HG03039 (cell line): ENCODE results near the gene ADCY2.

ENCODE experiments used
- ATAC-seq: cut with Tn5 transposase; IDR thresholded peaks from one replicate; pipeline ENCODE4 v1.9.1; 2021; ENCODE audit warnings: mild to moderate bottlenecking, moderate library complexity; ENCODE audit not compliant: unreplicated experiment

The ADCY2 gene

DNA sequence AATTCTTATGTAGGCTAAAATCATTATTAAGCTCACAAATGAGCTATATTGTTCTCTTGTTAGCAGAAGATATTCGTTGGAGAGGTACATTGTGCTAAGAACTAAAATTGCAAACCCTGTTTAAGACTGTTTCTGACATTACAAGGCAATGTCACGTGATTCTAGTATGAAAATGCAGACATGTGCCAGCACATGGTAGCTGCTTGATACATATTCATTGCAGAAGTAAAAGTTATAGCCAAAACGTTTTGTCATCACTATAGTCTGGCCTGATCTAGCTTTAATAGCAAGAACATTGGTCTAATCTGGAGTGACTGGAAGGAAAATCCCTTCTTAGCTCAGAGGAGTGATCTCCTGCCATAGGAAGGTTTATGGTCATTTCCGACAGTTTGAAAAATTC lies 310.3 kb downstream of the ADCY2 start:
- ATAC-seq: no peak

DNA sequence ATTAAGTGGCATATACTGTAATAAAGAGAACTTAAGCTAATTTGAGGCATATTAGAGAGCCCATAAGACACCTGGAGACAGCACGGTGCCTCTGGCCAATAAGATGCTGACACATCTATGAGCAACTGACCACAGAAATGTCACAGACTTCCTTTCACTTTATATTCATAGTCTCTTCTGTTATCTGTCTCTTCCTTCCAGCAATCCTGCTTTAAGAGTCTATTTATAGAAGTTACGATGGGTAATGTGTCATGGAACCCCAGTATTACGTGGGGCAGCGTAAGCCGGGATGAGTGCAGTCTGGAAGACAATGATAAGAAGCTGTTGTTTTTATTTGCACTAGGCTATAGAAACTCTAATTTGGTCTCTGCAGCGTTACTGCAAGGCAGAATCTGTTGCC lies 318.2 kb downstream of the ADCY2 start:
- ATAC-seq: no peak

DNA sequence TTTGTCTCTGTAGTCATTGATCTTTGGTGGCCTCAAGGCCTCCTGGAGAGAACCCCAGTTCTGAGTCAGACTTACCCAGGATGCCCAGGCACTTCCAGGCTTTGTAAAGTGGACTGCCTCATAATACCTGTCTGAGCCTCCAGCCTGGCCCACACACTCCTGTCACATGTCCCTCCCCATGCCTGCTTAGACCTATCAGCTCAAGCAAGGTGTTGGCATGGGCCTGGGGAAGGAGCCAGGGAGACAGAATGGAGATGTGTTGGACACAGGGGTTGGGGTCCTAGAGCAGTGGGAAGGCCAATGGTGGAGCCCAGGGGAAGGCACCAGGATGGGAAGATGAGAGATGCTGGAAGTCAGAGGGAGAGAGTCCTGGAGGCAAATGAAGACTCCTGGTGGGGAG lies 318.8 kb downstream of the ADCY2 start:
- ATAC-seq: no peak

DNA sequence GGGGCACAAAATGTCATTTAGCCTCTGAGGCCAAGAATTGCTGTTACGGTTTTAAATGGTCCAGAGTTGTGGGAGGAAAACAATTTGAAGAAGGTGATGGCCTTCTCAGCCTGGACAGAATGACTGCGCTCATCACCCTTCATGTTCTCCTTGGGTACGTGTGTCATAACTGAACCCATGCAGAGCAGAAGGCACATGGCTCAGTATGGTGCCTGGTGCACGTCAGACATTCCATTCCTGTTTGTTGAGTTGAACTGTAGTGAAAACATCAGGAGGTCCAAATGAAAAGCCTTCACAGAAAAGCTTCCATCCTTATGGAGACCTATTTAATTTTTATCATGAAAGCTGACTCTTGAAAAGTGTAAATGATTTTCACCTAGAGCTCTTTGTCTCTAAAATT lies 321.8 kb downstream of the ADCY2 start:
- no peak for ATAC-seq

DNA sequence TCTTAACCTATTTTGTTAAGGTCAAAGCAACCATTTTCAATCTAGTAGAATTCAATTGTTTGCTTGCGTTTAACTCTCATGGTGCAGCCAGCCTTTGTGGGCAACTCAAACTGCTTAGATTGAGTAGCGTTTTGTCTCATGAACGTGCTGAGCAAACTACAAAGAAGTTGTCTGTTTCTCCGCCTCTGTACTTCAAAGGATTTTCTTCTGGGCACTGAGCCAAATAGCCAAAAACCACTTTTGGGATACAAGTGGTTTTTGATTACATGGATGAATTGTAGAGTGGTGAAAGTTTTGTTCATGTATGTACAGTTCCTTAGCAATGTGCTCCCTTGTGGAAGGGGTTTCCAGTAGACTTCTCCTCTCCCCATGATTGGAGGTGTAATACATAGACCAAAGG lies 332.1 kb downstream of the ADCY2 start:
- ATAC-seq: no peak

DNA sequence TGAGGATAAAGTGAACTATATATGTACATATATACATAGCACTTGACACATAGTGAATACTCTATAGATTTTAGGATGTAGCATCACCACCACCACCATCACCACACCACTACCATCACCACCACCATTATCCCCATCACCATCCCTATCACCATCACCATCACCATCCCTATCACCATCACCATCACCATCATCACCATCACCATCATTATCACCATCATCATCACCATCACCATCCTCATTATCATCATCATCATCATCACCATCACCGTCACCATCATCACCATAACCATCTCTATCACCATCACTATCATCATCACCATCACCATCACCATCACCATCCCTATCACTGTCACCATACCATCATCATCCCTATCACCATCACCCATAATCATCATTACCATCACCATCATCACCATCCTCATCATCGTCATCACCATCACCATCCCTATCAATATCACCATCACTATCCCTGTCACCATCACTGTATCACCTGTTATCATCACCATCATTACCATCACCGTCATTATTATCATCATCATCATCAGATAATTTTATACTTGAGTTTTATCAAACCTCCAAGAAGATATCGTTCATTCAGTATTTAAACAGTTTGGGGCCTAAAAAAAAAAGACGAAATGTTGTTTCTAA lies 345.6 kb downstream of the ADCY2 start:
- no peak for ATAC-seq

DNA sequence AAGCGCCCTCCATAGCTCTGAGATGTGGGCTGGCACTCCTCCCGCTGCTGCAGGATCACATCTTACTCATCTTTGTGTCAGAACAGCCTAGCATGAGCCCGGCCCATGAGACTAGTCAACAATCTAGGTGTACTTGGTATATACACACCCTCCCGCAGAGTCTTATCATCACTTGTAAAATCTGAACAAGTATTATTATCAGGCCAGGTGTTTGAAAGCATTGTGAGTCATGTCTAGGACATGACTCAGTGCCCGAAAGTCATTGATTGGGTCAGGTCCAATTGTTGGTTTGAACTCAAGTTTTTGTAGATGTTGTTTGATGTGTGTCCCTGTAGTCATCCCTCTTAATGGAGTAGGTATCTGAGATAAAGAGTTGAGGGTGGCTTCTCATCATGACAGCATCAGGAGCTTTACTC lies 346.3 kb downstream of the ADCY2 start:
- ATAC-seq: no peak

DNA sequence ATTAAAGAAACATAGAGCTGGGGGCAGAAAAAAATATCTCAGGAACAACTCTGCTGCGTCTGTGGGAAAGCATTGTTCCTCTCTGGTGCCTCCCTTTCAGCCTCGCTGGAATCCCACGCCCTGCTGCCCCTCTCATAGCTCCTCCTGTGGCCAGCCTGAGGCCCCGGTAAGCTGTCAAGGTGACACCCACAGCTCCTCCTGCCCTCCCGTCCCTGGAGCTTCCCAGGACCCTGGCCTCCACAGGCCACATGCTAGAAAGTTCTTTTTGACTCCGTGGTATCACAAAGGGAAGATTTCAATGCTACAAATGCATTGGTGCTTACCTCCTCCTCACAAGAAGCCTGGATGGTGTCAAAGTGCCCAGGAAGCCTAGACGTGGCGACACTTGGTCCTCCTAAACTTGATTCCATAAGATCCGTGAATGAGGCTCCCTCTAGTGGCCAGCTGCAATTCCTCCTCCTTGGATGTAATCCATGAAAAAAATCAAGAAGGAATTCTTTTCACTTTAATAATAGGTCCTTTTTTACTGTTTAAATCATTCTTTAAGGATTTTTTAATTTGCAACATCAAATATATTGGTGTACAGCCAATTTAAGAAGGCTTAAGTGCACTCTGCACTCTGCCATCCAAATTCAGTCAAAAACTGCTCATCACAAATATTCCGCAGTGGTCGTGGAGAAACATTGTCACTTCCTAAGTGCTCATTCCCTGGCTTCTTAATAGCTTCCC lies 350.1 kb downstream of the ADCY2 start:
- ATAC-seq: no peak

DNA sequence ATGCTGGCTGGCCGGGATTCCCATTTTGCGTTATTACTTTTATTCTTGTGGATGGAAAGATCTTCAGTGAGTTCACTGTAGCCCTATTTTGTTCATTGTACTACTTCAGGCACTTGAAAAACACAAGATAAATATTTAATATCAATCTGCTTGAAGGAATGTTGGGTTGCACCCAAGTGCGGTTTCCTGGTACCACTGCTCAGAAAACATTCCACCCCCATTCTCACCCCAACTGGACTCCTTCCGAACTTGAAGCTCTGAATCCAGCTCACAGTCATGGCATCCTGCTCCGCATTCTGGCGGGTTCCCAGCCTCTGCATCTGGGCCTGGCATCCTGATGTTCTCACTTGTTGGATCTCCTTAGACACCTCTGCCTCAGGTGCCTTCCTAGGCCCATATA lies 351.8 kb downstream of the ADCY2 start:
- ATAC-seq: no peak

DNA sequence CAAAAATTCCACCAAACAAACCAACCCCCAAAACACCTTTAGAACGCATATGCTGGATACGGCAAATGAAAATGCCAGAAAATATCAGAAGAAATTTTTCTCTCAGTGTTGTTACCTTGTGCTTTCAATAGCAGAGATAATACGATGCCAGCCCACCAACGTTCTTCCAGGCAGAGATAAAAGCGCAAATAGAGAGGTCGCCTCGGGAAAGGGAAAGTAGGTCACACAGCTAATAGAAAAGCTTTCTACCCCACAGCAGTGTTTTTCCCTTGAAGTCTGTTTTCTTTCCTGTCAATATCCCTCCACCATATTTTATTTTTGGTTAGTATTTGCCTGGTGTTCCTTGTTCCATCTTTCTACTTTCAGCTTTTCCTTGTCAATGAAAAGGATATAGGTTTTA lies 353.7 kb downstream of the ADCY2 start:
- no peak for ATAC-seq

DNA sequence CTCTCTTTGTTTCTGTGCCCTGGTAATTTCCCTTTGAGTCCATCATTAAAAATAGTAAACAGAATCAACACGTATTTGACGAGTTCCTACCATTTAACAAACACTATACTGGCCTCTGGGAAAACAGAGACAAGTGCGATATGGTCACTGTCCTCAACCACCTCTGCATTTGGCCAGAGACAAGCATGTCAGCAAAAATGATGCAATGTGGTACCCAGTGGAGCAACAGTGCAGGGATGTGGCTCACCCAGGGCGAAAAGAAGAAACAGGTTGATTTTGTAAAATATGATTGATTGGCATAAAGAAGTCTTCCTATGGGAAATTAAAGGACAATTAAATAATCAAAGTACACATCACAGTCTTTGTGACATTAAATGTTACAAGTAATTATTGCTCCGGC lies 355.9 kb downstream of the ADCY2 start:
- ATAC-seq: no peak

DNA sequence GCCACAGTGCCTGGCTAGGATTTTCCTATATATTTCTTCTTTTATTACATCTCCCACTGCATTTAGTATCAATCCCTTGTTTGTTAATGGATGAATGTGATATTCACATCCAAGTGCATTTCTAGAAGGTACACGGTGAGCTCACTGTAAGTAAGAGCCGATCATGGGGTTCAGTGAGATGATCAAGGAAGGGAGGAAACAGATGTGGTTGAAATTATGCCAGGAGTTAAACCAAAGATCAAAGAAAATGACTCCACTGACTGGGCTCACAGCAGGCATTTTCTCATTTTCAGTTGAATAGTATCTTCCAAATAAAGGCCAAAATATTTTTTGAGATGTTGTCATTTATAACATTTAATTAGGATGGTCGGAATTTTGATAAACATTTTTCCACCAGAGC lies 357.2 kb downstream of the ADCY2 start:
- ATAC-seq: no peak

DNA sequence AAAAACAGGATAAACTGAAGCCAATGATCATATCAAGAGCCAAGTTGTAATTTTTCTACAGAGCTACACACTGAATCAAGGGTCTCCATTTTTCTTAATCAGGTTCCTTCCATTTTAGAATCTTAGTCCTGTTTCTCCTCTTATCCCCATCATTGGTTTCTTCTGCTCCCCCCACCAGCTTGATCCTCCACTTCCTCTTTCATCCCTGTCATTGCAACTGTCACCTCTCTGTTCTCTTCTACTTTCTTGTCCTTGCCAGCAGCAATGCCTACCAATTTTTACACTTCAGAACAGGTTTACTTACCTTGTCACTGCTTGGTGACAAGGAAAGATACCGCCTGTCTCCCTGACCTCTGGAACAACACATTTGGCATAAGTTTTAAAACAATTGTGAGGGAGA lies 357.7 kb downstream of the ADCY2 start:
- no peak for ATAC-seq

DNA sequence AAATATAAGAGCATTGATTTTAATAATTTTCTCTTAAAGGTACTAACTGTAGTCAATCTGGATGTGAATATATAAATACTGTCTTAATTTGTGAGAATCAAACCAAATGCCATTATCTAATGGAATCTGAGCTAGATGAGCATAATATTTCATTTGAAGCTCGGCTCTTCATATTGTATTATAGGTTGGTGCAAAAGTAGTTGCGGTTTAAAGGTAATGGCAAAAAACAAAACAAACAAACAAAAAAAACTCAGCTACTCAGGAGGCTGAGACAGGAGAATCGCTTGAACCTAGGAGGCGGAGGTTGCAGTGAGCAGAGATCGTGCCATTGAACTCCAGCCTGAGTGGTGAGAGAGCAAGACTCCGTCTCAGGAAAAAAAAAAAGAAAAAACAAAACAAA lies 358.6 kb downstream of the ADCY2 start:
- ATAC-seq: no peak

DNA sequence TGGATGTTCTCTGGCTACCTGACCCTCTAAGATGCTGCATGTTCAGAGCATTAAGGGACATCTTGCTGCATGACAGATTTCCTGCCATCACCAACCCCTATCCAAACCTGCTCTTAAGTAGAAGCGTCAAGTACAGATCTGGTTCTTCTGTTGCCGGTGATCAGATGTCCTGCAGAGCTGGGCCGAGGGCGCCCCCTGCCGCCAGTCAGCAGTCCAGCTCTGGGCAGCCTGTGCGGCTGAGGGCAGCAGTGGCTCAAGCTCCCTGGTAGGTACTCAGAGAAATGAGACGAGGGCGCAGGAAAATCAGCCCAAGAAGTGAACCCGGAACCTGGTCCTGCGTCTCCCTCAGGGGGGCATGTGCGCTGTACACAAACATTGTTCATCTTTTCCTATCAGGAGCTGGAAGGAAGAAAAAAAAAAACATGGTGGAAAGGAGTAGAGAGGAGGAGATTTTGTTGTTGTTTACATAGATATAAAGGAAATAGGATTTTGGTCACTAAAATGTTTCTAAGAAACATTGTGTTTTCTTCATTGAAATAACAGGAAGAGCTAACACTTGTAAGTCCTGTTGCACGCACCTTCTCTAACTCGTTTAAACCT lies 359.2 kb downstream of the ADCY2 start:
- ATAC-seq: no peak

DNA sequence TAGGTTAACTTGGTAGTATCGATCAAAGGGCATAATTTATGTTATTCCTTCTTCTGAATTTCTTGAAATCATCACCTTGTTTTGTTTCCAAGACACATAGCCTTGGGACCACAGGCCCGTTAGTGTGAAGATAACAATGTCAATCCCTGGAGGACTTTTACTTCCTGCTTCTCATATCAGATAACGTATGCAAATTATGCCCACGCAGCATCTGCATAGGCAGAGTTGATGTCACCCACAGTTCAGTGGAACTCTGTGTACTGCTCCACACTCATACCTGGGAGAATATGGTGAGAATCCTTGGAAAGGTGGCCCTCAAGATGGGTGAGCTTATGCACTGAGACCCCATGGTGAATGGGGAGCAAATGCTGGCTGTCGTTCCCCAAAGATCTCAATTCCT lies 360.0 kb downstream of the ADCY2 start:
- ATAC-seq: no peak

DNA sequence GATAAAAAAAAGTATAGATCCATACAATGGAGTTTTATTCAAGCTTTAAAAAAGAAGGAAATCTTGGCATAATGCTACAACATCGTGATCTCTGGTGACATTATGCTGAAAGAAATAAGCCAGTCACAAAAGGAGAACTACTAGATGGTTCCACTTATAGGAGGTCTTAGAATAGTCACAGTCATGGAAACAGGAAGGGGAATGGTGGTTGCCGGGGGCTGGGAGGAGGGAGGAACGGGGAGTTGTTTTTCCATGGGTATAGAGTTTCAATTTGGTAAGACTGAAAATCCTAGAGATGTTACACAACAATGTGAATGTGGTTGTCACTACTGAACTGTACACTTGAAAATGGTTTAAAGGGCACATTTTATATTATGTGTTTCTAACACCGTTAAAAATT lies 360.5 kb downstream of the ADCY2 start:
- ATAC-seq: no peak

DNA sequence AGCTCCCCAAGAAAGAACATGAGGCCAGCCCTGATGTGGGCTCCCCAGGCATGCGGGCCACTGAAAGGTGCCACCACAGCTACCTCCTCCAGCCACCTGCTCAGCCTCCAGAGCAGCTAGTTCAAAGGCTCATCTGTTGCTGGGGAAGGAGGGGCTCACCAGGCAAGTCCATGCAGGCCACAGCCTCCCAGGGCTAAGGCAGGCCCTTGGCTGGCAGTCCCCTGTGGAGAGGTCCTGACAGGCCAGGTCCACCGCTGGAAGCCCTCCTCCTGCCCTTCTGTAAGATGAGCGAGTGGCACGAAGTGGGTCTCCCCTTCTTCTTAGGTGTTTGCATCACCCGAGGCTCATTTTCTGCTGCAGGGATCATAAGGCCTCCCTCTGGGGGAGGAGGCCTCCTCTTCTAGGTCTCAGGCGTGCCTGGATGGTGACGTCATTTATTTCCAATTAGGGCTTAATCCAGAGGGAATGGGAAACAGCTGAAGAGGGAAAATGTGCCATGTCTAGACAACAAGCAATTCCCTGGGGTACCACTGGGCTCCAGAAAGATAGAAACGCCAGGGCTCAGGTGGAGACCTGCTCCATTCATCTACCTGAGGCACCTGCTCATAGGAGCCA lies 363.4 kb downstream of the ADCY2 start:
- no peak for ATAC-seq

DNA sequence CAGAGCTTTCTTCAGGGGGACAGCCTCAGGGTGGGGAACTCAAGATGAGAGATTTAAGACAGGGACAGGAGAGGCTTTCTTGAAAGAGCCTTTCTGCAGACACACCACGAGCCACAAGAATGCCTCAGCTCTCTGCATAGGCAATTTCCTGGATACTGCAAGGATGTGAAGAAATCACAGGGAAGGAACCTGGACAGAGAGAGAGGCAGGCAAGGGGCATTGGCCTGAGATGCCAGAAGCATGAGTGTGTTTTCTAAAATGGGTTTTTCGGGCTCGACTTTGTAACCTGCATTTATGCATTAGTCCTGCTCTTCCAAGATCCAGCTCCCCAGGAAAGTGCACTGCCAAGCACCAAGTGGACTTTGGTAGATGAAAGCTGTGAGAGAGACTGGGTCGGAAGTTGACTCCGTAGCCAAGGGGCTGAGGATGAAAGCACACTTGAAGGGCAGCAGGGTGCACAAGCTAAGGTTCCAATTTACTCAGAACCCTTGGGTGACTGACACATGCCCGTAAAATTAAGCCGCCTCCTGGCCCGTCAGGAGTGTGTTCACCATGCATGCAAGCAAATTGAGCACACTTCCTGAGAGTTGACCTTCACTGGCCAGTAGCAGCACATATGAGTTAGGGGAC lies 364.1 kb downstream of the ADCY2 start:
- no peak for ATAC-seq

DNA sequence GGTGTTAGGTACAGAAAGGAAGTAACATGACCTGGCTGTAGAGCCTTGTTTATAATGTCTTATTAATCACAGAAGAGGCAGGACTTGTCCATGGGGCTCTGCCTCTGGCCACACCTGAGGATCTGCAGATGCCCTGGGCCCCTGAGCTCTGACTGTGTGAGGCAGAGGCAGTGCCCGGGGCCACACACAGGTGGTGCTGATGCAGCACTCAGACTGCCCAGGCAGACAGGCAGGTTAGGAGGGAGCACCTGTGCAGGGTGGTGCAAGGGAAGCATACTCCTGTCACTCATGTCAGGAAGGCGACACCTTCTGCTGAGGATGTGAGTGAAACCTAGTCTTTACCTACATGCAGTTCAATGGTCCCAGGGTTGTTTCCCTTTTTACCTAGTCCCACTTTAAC lies 366.3 kb downstream of the ADCY2 start:
- ATAC-seq: no peak

DNA sequence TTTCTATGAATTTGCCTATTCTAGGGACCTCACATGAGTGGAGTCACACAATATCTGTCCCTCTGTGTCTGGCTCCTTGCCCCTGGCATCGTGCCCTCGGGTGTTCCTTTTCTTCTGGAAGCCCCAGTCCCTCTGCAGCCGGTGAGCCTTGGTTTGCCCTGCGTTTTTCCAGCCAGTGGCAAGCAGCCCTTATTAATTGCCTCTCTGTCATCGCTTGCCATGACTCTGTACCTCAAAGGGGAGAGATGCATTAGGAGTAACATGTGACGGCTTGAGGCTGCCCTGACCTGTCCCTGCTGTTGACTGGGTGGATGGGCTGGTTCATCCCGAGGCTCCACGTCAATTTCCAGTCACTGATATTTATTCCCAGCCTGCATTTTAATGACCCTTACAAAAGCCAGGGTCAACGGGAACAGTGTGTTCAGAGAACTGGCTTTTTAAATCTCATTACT lies 367.7 kb downstream of the ADCY2 start:
- ATAC-seq: no peak

DNA sequence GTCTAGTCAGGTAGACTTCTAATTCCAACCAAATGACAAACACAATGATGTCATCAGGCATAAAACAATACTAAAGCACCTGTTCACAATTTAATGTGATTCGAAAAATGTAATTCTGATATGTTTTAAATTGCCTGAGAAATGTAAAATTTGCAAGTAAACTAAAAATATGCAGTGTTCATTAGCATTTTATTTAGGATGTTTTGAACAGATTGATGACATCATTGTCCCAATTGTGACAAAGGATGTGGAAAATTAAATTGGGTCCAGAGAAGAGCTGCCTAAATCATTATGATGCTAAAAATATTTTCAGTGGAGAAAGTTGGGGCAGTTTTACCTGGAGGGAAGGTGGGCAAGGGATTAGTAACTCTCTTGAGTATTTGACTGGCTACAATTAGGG lies 368.5 kb downstream of the ADCY2 start:
- no peak for ATAC-seq
